ENCODE results near the gene LIN7B. TPM values are rescaled to one million over a fixed set of nuclear protein-coding genes. Genes with fewer than 3 reads are reported as not detected.
"Not testable (repeated sequence)": the region's sequence is repeated elsewhere in the genome, so short reads cannot be mapped to it uniquely, and the experiment has no call there.

Gene LIN7B
- total RNA-seq, 1 donor from 2014 or later: 9.8 TPM

GRCh38 chr19:49132974-49133609 is 18.9 kb downstream of the LIN7B start:
- peak; percentile 69 for DNase-seq (ENCODE audit: low spot score)
- peak; percentile 20 for ATAC-seq
- intact Hi-C loops (cut with DNase I): no loop called here

GRCh38 chr19:49133621-49134454 is 19.7 kb downstream of the LIN7B start:
- peak; percentile 78 for DNase-seq (ENCODE audit: low spot score)
- intact Hi-C loops (cut with DNase I): no loop called here

GRCh38 chr19:49135686-49136085 is 21.5 kb downstream of the LIN7B start:
- intact Hi-C loops (cut with DNase I): no loop called here
- ATAC-seq: no peak
- DNase-seq (ENCODE audit: low spot score): no peak

More at GRCh38 chr19:49133621-49134454, 19.7 kb downstream of the LIN7B start:
- ATAC-seq: peak; percentile 79

- ATAC-seq (peak; percentile 19), DNase-seq (ENCODE audit: low spot score) (no peak)
- intact Hi-C loops (cut with DNase I): no loop called here
Measured at GRCh38 chr19:49136771-49137171, 22.6 kb downstream of the LIN7B start.

- intact Hi-C loops (cut with DNase I): loop anchor here (10.0 kb wide), 1 partner anchor 56 kb away; the partner anchor contains the start of gene SNRNP70
Measured at GRCh38 chr19:49140951-49141350, 26.8 kb downstream of the LIN7B start.

GRCh38 chr19:49141352-49141751 is 27.2 kb downstream of the LIN7B start:
- intact Hi-C loops (cut with DNase I): loop anchor here (10.0 kb wide), 1 partner anchor 57 kb away; the partner anchor contains the start of gene SNRNP70
- no peak for ATAC-seq

More at GRCh38 chr19:49140951-49141350, 26.8 kb downstream of the LIN7B start:
- ATAC-seq (no peak), DNase-seq (ENCODE audit: low spot score) (no peak)

GRCh38 chr19:49142866-49143335 is 28.7 kb downstream of the LIN7B start:
- peak; percentile 95 for ATAC-seq
- intact Hi-C loops (cut with DNase I): loop anchor here (10.0 kb wide), 1 partner anchor 58 kb away; the partner anchor contains the start of gene SNRNP70
- peak; percentile 89 for DNase-seq (ENCODE audit: low spot score)

More at GRCh38 chr19:49141352-49141751, 27.2 kb downstream of the LIN7B start:
- DNase-seq (ENCODE audit: low spot score): no peak

GRCh38 chr19:49145573-49146407 is 31.6 kb downstream of the LIN7B start:
- DNase-seq (ENCODE audit: low spot score) (peak; percentile 84), ATAC-seq (peak; percentile 25)
- intact Hi-C loops (cut with DNase I): loop anchor here (10.0 kb wide), 1 partner anchor 61 kb away; the partner anchor contains the start of gene SNRNP70

- intact Hi-C loops (cut with DNase I): loop anchor here (10.0 kb wide), 1 partner anchor 62 kb away; the partner anchor contains the start of gene SNRNP70
- not testable (repeated sequence) for ATAC-seq; DNase-seq (ENCODE audit: low spot score)
Measured at GRCh38 chr19:49146408-49146770, 32.2 kb downstream of the LIN7B start.

GRCh38 chr19:49148044-49148682 is 34.0 kb downstream of the LIN7B start:
- no peak for DNase-seq (ENCODE audit: low spot score)
- ATAC-seq: no peak
- intact Hi-C loops (cut with DNase I): loop anchor here (10.0 kb wide), 1 partner anchor 63 kb away; the partner anchor contains the start of gene SNRNP70

- ATAC-seq: peak; percentile 89
- intact Hi-C loops (cut with DNase I): loop anchor here (10.0 kb wide), 1 partner anchor 64 kb away; the partner anchor contains the start of gene SNRNP70
- peak; percentile 98 for DNase-seq (ENCODE audit: low spot score)
Measured at GRCh38 chr19:49148784-49149651, 34.8 kb downstream of the LIN7B start.

- intact Hi-C loops (cut with DNase I): loop anchor here (10.0 kb wide), 1 partner anchor 65 kb away; the partner anchor contains the start of gene SNRNP70
- ATAC-seq (peak; percentile 69), DNase-seq (ENCODE audit: low spot score) (peak; percentile 71)
Measured at GRCh38 chr19:49149652-49150105, 35.5 kb downstream of the LIN7B start.

GRCh38 chr19:49150106-49150943 is 36.2 kb downstream of the LIN7B start:
- DNase-seq (ENCODE audit: low spot score): peak; percentile 87
- ATAC-seq: peak; percentile 82
- intact Hi-C loops (cut with DNase I): no loop called here

- ATAC-seq (no peak), DNase-seq (ENCODE audit: low spot score) (no peak)
- intact Hi-C loops (cut with DNase I): no loop called here
Measured at GRCh38 chr19:49150944-49151243, 36.7 kb downstream of the LIN7B start.

- no peak for ATAC-seq
- intact Hi-C loops (cut with DNase I): no loop called here
Measured at GRCh38 chr19:49151267-49152118, 37.3 kb downstream of the LIN7B start.

More at GRCh38 chr19:49151267-49152118, 37.3 kb downstream of the LIN7B start:
- DNase-seq (ENCODE audit: low spot score): peak; percentile 75
